Stimulated activated CD8-positive, alpha-beta memory T cell treated with anti-CD3 and anti-CD28 coated beads, Interleukin-4, amount 100 ng/mL, for 48 hours (primary cell): ENCODE results near the gene SGSM1.
"Not testable (repeated sequence)": the region's sequence is repeated elsewhere in the genome, so short reads cannot be mapped to it uniquely, and the experiment has no call there.

Source experiments
- DNase-seq: peaks from one replicate; pipeline ENCODE4 v3.0.0-alpha.2; 2020

The SGSM1 gene

GRCh38 chr22:24845041-24845898, 39.3 kb downstream of the SGSM1 start:
- no peak for DNase-seq

DNA sequence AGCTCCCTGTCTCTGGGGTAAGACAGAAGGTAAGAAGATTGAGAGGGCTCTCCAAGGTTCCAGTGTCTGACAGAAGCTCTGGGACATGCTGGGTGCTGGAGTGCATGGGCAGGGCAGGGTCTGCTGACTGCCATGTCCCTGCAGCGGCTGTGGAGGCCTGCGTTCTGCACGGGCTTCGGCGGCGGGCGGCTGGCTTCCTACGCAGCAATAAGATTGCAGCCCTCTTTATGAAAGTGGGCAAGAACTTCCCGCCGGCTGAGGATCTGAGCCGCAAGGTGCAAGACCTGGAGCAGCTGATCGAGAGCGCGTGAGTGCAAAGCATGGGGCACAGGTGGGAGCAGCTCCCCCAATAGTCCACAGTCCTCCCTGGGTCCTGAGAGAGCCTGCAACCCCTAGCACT, 41.5 kb downstream of the SGSM1 start:
- no peak for DNase-seq

GRCh38 chr22:24848559-24849168, 42.7 kb downstream of the SGSM1 start:
- DNase-seq: no peak

DNA sequence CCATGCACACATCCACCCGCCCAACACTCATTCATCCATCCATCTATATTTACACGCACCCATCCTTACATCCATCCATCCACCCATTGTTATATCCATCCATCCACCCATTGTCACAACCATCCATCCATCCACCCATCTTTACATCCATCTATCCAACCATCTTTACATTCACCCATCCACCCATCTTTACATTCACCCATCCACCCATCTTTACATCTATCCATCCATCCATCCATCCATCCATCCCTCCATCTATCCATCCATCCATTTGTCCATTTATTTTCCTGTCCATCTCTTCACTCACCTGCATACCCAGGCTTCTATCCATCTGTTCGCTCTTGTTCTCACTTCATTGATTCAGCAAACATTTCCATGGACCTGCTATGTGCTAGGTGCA, 49.8 kb downstream of the SGSM1 start:
- no peak for DNase-seq

DNA sequence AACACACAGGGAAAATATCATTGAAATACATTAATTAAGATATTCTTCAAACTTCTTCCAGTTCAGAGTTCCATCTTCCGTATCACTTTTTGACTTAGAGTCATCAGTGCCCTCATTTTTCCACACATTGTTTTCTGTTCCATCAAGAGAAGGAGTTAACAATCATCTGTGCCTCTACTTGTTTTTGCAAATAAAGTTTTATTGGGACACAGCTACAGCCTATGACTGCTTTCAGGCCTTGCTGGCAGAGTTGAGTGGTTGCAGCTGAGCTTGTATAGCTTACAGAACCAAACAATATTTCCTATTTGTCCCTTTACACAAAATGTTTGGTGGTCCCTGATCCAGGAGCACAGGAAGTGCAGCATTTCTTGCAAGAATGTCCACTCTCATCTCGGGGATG, 51.6 kb downstream of the SGSM1 start:
- DNase-seq: no peak

GRCh38 chr22:24859587-24859986, 53.6 kb downstream of the SGSM1 start:
- DNase-seq: no peak

DNA sequence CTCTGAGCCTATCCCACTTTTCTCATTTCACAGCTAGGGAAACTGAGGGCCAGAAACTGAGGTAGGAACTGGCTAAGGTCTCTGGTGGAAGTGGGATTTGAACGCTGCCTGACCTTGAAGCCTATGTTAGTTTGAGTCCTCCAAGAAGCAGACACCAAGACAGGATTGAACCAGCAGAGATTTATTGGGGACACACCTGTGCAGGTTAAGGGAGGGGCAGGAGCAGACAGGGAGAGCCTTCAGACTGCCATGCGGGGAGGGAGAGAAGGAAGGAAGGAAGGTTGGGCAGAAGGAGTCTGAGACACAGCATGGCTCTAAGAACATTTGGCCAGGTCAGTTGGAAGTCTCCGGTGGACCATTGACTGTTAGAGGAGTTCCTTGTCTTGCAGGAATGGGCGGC, 59.5 kb downstream of the SGSM1 start:
- no peak for DNase-seq

DNA sequence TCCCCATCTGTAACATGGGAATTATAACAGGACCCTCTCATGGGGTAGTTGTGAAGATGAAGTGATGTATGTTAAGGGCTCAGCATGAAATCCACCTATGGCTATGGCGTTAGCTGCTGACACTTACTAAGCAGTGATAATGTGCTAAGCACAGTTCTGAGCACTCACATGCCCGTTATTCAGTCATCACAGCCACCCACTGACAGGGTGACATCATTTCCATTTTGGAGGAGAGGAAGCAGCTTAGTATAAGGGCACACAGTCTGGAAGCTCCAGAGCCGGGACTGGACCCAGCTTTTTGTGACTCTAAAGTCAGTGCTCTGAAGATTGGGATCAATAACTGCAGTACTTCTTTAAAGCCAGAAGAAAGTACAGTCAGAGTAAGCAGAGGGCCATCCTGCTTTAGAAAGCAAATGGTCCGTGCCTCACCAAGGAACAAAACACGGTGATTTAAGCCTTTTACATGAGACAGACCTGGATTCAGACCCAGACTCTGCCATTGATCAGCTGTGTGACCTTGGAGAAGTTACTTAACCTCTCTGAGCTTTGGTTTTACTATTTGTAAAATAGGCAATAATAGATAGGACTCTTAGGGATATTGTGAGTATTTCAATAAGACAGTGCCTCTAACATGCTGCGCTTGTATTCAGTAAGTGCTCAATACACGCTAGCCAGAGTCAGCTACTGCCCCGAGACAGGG, 61.5 kb downstream of the SGSM1 start:
- no peak for DNase-seq

DNA sequence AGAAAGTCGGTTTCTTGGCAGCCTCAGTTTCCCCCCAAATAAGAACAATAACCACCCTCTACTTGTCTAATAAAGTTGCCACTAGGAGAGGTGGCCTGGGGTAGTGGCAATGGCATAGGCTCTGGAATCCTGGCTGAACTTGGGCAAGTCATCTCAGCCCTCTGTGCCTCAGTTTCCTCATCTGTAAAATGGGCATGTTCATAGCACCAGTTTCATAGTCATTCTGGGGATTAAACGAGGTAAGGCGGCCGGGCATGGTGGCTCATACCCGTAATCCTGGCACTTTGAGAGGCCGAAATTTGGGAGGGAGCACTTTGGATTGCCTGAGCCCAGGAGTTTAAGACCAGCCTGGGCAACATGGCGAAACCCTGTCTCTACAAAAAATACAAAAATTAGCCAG, 63.0 kb downstream of the SGSM1 start:
- no peak for DNase-seq

- DNase-seq: no peak
Observed at GRCh38 chr22:24871611-24872205, 65.7 kb downstream of the SGSM1 start.

GRCh38 chr22:24873226-24873625, 67.2 kb downstream of the SGSM1 start:
- no peak for DNase-seq

GRCh38 chr22:24875862-24876506, 70.0 kb downstream of the SGSM1 start:
- peak; percentile 45 for DNase-seq

DNA sequence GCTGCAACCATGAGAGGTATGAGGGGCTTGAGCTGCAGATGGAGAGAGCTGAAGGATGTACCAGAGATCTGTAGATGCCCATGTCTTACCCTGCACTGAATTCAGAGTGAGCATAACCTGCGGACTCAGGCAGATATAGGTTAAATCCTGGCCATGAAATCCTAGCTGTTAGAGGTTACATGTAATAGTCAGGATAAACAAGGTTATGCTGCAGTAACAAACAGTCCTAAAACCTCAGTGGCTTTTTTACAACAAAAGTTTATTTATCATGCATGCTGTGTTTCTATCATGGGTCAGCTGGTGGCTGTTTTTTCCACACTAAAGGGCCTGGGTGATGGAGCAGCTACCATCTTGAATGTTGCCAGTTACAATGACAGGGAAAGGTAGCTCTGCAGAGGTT, 70.7 kb downstream of the SGSM1 start:
- DNase-seq: no peak

DNA sequence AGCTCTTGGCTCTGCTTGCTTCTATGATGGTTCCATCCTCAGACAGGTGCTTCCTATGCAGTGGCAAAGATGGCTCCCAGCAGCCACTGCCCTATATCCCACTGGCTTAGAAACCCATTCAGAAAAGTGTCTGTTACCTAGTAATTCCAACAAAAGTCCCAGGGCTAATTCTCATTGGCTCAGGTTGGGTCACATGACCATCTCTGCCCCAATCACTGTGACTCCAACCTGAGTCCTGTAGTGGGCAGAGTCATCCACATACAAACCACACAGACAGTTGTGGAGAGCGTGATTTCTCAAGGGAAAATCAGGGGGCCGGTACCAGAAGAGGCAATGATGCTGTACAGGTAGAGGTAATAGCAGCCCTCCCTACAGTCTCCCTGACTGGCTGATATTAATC, 73.0 kb downstream of the SGSM1 start:
- DNase-seq: no peak

- no peak for DNase-seq
Observed at GRCh38 chr22:24883432-24883831, 77.4 kb downstream of the SGSM1 start.

- no peak for DNase-seq
Observed at GRCh38 chr22:24887260-24887659, 81.2 kb downstream of the SGSM1 start.

DNA sequence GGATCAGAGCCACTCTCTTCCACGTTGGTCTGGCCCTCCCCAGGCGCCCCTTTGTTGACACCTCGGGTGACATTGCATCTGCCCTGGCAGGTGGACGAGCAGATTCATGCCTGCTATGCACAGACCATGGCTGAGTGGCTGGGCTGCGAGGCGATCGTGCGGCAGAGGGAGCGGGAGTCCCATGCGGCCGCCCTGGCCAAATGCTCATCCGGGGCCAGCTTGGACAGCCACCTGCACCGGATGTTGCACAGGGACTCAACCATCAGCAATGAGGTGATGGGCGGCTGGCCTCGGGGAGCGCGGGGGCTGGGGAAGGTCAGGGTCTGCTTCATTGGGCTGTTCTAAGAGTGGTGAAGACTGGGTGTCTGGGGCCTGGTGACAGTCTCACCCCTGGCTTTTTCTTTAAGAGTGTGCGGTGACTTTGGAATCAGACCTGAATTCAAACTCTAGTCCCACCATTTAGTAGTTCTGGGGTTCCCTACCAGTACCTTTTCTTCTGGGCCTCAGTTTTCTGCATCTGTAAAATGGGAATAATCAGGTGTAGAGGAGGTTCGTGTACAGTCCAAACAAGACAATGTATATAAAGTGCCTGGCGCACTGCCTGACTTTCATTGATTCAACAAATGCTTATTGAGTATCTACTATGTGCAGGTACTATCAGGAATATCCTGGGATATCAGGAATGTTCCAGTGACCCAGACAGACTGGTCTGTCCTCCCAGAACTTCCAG, 87.5 kb downstream of the SGSM1 start:
- DNase-seq: no peak

- DNase-seq: no peak
Observed at GRCh38 chr22:24894220-24894975, 88.4 kb downstream of the SGSM1 start.

- no peak for DNase-seq
Observed at GRCh38 chr22:24894998-24895397, 89.0 kb downstream of the SGSM1 start.

DNA sequence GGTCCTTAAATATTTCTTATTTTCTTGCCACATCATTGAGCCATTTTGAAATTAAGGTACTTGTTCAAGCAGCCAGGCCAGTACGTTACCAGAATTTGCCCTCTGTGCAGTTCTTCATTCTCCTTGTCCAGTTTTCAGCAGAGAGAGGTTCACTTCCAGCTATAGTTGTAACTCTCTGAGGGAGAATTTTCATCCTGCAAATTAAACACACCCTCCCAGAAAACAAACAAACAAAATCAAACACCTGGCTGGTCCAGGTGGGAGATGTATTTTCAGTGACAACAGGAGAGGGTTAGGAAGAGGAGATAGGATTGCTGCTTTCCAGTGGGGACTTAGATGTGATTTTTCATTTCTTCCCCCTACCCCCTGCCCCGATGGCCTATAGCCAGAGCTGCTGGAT, 95.4 kb downstream of the SGSM1 start:
- DNase-seq: no peak

DNA sequence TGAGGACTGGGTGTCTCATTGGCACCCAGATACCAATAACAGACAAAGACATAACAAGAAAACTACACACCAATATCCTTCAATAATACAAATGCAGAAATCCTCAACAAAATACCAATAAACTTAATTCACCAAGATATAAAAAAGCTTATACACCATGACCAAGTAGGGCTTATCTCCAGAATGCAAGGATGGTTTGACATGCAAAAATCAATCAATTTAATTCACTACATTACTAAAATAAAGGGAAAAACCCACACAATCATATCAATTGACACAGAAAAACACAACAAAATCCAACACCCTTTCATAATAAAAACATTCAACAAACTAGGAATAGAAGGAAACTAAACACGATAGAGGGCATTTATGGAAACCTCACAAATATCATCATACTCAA, 99.9 kb downstream of the SGSM1 start:
- DNase-seq: no peak

DNA sequence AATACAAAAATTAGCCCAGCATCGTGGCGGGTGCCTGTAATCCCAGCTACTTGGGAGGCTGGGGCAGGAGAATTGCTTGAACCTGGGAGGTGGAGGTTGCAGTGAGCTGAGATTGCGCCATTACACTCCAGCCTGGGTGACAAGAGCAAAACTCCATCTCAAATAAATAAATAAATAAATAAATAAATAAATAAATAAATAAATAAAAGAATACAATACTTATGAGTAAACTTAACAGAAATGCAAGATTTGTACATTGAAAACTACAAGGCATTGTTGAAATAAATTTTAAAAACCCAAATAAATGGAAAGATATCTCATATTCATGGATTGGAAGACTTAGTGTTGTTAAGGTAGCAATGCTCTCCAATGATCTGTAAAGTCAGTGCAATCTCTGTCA, 101.1 kb downstream of the SGSM1 start:
- not testable (repeated sequence) for DNase-seq
